ENCODE results near the gene ZNF649.
"Not testable (repeated sequence)": the region's sequence is repeated elsewhere in the genome, so short reads cannot be mapped to it uniquely, and the experiment has no call there.

ZNF649 gene

DNA sequence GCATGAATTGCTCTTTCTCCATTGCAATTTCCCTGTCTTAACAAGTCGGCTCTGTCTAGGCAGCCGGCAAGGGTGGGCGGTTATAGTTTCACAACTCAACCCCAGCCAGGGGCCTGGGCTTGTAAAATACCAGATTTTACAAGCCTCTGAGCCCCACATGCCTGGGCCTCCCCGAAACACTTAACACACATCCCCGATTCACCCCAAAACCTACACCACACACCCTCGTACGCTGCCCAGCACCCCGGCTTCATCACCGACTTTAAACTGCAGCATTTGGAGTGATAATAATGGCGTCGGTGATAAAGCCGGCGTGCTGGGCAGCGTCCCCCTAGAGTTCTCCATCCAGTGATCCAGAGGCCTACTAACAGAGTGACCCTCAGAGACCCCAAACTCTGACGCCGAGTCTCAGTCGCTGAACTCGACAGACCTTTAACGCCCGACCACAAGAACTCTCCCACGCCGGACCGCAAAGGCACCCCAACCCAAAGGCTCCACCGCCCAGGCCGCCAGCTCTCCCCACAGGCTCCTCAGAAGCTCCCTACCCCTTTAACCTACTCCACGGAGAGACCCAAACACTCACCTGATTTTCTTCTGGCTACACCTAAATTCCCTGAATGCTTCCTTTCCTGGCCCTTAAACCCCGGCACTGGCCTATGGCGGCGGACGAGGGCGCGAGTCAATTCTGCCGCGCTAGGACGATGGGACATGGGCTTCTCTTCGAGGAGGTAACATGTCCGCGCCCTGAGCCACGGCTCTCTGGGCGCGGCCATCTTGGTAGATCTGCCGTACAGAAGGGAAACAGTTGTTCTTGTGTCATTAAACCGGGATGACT is at the start of gene ZNF649:
TSS of gene ZNF649 (minus strand) at position 687 of the 835 bp plus-strand sequence. CDS start 4,910 bp downstream, outside the sequence.
- peak; percentile 56 to 63 for DNase-seq (ENCODE audit: low read depth in 1 of 2, low spot score in 1 of 2)

DNA sequence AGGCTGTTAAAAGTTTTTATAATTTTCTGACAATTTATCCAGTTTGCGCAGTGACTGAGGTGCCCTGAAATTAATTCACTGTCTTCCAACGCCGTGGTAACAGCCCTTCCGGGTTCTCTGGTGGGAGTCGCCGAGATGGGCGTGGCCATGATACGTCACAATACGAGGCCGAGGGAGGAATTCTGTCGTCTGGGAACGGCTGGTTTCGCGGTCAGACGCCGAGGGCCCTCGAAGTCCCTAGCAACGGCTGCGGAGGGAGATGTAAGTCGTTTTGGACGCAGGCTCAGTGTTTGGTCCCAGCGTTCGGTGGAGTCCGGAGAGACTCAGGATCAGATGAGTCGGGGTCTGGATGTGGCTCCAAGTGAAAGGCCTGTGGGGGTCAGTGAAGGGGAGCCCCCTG is 44.2 kb upstream of the ZNF649 start:
- DNase-seq (ENCODE audit: low read depth in 1 of 2, low spot score in 1 of 2): no peak

DNA sequence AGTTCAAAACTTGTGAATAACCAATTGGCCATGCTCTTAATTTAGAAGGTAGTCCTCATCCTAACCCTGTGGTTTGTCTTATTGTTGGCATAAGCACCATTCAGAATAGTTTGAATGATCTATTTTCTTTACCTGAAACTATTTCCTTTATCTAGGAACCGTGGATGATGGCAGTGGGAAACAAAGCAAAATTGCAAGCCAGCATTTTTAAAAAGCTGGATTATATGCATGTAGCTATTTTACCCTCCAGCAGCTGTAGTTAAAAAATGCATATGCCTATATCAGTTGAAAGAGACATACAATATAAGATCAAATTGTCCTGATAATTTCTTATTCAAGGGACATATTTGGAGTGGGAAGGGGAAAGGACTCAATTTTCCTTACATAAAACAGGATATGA is 41.8 kb upstream of the ZNF649 start:
- no peak for DNase-seq (ENCODE audit: low read depth in 1 of 2, low spot score in 1 of 2)

DNA sequence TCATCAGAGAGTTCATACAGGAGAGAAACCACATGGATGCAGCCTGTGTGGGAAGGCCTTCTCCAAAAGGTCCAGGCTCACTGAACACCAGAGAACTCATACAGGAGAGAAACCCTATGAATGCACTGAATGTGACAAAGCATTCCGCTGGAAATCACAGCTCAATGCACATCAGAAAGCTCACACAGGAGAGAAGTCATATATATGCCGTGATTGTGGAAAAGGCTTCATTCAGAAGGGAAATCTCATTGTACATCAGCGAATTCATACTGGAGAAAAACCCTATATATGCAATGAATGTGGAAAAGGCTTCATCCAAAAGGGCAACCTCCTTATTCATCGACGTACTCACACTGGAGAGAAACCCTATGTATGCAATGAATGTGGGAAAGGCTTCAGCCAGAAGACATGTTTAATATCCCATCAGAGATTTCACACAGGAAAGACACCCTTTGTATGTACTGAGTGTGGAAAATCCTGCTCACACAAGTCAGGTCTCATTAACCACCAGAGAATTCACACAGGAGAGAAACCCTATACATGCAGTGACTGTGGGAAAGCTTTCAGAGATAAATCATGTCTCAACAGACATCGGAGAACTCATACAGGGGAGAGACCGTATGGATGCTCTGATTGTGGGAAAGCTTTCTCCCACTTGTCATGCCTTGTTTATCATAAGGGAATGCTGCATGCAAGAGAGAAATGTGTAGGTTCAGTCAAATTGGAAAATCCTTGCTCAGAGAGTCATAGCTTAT is 40.2 kb upstream of the ZNF649 start:
- no peak for DNase-seq (ENCODE audit: low read depth in 1 of 2, low spot score in 1 of 2)

DNA sequence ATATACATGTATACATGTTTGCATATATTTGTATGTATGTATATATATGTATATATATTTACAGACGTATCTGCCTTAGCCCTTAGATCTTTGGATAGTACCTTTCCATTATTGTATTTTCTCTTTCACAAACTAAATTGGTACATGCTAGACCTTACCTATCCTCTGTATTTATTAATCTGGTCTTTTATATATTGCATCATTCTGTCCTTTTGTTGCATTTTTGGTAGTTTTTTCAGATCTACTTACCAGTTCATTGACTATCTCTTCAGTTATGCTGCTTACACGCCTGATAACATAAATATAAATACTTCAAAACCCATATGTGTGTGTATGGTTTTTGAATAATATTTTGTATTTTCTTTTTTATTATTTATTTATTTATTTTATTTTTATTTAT is 34.1 kb upstream of the ZNF649 start:
- DNase-seq (ENCODE audit: low read depth in 1 of 2, low spot score in 1 of 2): no peak

DNA sequence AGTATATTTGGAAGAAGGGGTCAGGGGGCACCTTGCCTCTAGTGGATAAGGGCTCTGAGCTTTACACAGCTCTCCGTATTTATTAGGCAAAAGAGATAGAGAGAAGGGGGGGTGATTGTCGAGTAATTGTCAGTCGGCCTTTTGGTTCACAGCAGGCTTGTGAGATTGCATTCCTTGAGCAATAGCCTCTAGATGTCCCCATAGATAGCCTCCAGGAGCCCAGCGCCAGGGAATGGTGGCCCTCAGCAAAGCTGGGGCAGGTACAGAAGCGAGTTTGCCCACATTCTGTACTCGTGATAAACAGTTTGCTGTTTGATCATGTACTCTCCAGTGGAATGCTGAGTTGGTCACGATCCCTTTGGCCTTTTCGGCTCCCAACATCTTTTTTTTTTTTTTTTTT is 27.1 kb upstream of the ZNF649 start:
- no peak for DNase-seq (ENCODE audit: low read depth in 1 of 2, low spot score in 1 of 2)

DNA sequence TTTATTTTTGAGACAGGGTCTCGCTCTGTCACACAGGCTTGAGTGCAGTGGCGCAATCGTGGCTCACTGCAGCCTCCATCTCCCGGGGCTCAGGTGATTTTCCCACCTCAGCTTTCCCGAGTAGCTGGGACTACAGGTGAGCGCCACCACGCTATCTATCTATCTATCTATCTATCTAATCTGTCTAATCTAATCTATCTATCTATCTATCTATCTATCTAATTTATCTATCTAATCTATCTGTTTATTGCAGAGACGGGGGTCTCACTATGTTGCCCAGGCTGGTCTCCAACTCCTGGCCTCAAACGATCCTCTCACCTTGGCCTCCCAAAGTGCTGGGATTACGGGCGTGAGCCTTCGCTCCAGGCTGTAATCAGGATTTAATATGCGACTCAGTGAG is 23.0 kb upstream of the ZNF649 start:
- no peak for DNase-seq (ENCODE audit: low read depth in 1 of 2, low spot score in 1 of 2)

DNA sequence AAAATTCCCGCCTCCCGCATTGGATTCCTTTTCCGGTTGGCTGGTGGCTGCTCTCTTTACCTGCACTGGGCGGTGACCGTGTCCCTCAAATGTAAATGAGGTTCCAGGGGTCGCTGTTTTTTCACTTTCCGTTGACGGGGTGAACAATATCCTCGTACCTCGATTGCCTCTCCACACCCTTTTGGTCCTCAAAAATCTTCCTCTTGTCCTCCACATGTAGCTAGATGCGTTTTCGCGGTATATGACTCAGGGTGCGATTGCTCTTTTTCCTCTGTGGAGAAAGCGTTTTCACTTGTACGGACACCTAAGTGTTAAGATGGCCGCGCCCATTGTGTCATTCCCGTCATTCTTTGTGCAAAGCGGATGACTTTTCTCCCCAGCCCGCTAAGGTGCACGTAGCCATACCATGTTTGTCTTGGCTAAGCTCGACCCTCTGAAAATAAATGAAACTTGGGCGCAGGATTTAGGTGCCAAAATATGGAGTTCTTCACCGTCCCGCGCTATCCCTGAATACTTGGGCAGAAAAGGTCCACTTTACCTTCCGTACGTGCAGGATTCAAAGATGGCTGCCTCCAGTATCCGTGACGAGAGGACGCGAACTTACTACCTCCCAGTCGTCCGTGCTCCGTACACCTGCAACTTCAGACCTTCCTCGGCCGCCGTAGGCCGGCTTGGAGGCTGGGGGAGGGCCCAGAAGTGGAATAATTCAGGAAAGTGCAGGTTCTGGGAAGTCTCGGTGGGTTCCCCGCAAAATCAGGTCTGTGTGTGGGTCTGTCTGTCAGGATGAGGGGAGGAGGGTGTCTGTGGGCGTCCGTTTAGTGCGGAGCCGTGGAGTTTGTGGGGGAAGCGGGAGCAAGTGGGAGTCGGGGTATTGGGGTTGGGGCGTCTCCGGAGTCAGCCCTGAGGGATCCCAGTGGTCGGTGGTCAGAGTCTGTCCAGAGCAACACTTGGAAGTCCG is 22.2 kb upstream of the ZNF649 start, which contains the start of gene ZNF613:
TSS of gene ZNF613 (plus strand) at position 689 of the 958 bp plus-strand sequence. CDS start 8,749 bp downstream, outside the sequence.
- peak; percentile 64 for DNase-seq (ENCODE audit: low read depth in 1 of 2, low spot score in 1 of 2)

DNA sequence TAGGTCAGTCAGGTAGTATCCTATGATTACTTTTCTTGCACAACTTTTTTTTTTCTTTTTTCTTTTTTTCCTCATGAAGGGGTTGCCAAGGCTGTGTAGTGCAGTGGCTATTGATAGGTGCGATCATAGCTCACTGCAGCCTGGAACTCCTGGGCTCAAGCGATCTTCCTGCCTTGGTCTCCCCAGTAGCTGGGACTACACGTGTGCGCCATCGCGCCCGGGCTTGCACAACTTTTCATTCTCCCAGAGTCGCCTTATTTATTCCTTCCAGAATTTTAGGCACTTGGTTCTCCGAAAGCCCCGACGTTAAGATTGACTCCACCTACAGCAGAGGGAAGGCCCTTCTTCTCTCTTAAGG is 21.6 kb upstream of the ZNF649 start:
- no peak for DNase-seq (ENCODE audit: low read depth in 1 of 2, low spot score in 1 of 2)

DNA sequence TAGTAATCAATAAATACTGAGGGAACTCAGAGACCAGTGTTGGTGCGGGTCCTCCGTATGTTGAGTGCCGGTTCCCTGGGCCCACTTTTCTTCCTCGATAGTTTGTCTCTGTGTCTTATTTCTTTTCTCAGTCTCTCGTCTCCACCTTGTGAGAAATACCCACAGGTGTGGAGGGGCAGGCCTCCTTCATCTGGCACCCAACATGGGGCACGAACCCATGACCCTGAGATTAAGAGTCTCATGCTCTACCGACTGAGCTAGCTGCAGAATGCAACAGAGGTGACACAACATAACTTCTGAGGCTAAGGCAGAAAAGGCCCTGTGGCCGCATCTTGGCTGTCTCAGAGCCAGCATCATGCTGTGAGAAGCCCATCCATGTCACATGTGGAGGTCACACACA is 17.1 kb upstream of the ZNF649 start:
- DNase-seq (ENCODE audit: low read depth in 1 of 2, low spot score in 1 of 2): no peak

DNA sequence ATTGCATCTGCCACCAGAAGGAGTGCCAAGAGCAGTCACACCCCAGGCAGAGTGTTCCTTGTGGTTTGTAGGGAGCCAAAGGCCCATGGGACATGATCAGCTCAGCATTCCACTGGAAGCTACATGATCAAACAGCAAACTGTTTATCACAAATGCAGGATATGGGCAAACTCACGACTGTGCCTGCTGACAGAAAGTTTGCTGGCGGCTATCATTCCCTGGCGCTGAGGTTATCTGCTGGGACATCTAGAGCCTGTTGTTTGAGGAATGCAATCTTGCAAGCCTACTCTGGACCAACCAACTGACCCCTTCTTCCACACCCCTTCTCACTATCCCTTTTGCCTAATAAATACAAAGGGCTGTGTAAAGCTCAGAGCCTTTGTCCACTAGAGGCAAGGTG is 14.8 kb upstream of the ZNF649 start:
- DNase-seq (ENCODE audit: low read depth in 1 of 2, low spot score in 1 of 2): no peak

DNA sequence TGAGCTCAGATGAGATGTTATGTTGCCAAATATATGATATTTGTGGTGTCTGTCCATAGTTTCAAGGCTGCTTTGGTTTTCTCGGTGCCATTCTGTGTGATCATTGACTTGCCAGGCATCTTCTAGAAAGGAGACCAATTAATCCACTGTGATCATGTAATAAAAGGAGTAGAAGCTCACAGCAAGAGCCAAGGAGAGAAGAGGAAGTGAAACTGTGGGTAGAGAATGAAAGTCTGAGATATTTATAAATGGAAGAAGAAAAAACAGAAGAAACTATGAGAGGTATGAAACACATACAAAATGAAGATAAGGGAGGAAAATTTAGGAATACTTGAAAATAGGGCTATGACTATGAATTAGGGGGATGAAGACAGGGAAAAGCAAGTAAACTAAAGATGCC is 11.3 kb upstream of the ZNF649 start:
- no peak for DNase-seq (ENCODE audit: low read depth in 1 of 2, low spot score in 1 of 2)

DNA sequence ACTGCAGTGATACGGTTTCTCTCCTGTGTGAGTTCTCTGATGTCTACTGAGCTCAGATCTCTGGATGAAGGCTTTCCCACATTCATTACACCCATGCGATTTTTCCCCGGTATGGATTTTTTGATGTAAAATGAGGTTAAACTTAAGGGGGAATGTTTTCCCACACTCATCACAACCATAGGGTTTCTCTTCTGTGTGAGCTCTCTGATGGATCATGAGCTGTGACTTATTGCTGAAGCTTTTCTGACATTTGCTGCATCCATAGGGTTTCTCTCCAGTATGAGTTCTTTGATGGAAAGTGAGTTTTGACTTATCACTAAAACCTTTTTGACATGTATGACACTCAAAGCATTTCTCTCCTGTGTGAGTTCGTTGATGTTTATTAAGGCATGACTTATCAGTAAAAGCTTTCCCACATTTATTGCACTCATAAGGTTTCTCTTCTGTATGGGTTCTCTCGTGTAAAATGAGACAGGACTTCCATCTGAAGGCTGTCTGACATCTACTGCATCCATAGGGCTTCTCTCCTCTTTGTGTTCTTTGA is 10.6 kb upstream of the ZNF649 start:
- no peak for DNase-seq (ENCODE audit: low read depth in 1 of 2, low spot score in 1 of 2)

DNA sequence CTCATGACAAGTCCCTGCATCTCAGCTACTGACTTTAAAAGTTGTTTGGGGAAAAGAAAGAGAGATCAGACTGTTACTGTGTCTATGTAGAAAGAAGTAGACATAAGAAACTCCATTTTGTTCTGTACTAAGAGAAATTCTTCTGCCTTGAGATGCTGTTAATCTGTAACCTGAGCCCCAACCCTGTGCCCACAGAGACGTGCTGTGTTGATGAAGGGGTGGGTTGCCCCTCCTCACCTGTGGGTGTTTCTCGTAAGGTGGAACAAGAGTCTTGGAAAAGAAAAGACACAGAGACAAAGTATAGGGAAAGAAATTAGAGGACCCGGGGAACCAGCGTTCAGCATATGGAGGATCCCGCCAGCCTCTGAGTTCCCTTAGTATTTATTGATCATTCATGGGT is 3.2 kb upstream of the ZNF649 start:
- DNase-seq (ENCODE audit: low read depth in 1 of 2, low spot score in 1 of 2): not testable (repeated sequence)

DNA sequence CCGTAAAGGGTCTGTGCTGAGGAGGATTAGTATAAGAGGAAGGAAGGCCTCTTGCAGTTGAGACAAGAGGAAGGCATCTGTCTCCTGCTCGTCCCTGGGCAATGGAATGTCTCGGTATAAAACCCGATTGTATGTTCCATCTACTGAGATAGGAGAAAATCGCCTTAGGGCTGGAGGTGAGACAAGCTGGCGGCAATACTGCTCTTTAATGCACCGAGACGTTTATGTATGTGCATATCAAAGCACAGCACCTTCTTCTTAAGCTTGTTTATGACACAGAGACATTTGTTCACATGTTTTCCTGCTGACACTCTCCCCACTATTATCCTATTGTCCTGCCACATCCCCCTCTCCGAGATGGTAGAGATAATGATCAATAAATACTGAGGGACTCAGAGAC is 1.3 kb upstream of the ZNF649 start:
- DNase-seq (ENCODE audit: low read depth in 1 of 2, low spot score in 1 of 2): not testable (repeated sequence)

DNA sequence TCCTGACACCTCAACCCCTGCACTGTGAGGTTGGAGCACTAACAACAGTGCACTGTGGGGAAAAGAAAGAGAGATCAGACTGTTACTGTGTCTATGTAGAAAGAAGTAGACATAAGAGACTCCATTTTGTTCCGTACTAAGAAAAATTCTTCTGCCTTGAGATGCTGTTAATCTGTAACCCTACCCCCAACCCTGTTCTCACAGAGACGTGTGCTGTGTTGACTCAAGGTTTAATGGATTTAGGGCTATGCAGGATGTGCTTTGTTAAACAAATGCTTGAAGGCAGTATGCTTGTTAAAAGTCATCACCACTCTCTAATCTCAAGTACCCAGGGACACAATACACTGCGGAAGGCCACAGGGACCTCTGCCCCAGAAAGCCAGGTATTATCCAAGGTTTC is 822 bp upstream of the ZNF649 start:
- not testable (repeated sequence) for DNase-seq (ENCODE audit: low read depth in 1 of 2, low spot score in 1 of 2)

DNA sequence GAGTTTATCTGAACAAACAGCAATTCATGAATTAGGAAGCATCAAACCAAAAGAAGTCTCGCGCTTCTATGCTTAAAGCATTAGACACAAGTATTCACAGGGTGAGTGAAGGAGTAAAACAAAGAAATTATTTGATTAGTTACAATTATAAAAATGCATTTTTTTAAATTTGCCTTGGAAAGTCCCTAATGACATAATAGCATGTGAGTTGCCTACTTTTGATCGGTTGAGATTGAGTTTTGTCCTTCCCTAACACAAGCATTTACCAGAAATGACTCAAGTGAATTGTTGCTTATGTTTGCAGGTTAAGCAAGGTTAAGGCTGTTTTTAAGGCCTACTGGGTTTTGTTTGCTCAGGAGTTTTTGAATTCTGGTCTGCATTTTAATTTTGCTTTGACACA is 389 bp upstream of the ZNF649 start:
- no peak for DNase-seq (ENCODE audit: low read depth in 1 of 2, low spot score in 1 of 2)

DNA sequence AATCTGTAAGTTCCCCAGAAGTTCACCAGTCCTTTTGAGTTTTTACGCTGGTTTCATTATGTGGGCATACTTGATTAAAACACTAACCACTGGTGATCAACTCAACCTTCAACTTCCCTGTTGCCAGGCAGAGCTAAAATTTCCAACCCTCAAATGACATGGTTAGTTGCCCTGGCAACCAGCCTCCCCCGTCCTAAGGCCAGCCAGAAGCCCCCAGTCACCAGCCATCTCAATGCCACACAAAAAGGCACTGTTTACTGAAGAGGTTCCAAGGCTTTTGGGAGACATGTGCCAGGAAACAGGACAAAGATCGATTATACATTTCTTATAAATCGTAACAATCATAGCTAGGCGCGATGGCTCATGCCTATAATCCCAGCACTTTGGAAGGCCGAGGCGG is 1.6 kb downstream of the ZNF649 start:
- DNase-seq (ENCODE audit: low read depth in 1 of 2, low spot score in 1 of 2): no peak

DNA sequence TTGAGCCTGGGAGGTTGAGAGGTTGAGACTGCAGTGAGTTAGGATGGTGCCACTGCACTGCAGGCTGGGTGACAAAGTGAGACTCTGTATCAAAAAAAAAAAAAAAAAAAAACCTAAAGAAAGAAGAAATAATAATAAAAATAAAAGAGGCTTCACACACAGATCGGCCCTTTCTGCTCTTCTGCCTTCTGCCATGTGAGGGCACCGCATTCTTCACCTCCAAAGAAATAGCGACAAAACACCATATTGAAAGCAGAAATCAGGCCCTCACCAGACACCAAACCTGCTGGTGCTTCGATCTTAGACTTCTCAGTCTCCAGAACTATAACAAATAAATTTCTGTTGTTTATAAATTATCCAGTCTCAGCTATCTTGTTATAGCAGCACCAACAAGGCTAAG is 3.0 kb downstream of the ZNF649 start:
- no peak for DNase-seq (ENCODE audit: low read depth in 1 of 2, low spot score in 1 of 2)

DNA sequence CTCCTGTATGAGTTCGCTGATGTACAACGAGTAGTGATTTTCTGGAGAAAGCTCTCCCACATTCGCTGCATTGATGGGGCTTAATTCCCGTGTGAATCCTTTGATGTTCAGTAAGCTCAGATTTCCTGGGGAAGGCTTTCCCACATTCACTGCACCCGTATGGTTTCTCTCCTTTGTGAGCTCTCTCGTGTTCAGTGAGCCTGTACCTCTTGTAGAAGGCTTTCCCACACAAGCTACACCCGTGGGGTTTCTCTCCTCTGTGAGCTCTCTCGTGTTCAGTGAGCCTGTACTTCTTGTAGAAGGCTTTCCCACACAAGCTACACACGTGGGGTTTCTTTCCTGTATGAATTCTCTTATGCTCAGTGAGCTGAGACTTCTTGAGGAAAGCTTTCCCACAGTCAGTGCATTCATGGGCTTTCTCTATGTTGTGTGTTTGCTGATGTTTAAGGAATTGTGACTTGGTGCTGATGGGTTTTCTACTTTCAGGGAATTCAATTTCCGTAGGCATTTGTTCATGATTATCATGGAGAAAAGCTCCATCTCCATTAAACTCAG is 13.5 kb downstream of the ZNF649 start:
- DNase-seq (ENCODE audit: low read depth in 1 of 2, low spot score in 1 of 2): no peak

DNA sequence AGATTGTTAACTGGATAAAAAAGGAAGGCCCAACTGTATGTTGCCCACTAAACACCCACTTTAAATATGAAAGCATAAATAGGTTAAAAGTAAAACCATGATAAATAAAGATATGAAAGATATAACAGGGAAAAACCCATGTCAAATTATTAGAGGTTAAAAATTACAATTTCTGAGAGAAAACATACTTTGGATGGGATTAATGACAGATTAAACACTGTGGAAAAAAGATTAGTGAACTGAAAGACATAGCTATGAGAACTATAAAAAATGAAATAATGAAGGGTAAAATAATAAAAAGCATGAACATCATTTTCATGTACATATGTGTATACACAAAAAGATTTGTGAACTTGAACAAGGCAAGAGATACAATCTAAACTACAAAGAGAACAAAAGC is 14.9 kb downstream of the ZNF649 start:
- DNase-seq (ENCODE audit: low read depth in 1 of 2, low spot score in 1 of 2): no peak

Data from activated T-helper 1 cell treated with anti-CD3 and anti-CD28 coated beads, Interleukin-2, amount 50 U/mL, for 16 hours (primary cell).